Endothelial cell (in vitro differentiated cells): Measurements from ENCODE around the gene PIANP. TPM values are rescaled to one million over a fixed set of nuclear protein-coding genes. Genes with fewer than 3 reads are reported as not detected.
"Not testable (repeated sequence)": the region's sequence is repeated elsewhere in the genome, so short reads cannot be mapped to it uniquely, and the experiment has no call there.

Experiments used
- DNase-seq: peaks from one replicate; pipeline ENCODE4 v3.0.0; 2021; ENCODE audit warnings: low spot score
- H3K27ac Mint-ChIP-seq: one replicate; pipeline ENCODE4 v1.8.0; 2021; ENCODE audit warnings: mixed read lengths, inconsistent platforms; ENCODE audit not compliant: unreplicated experiment
- H3K27me3 Mint-ChIP-seq: one replicate; pipeline ENCODE4 v1.8.0; 2021; ENCODE audit warnings: mild to moderate bottlenecking, moderate library complexity, mixed read lengths, inconsistent platforms; ENCODE audit not compliant: unreplicated experiment
- H3K36me3 Mint-ChIP-seq: one replicate; pipeline ENCODE4 v1.8.0; 2021; ENCODE audit warnings: mild to moderate bottlenecking, low read depth, mixed read lengths, inconsistent platforms; ENCODE audit not compliant: unreplicated experiment
- H3K4me1 Mint-ChIP-seq: one replicate; pipeline ENCODE4 v1.8.0; 2021; ENCODE audit warnings: mild to moderate bottlenecking, mixed read lengths, inconsistent platforms; ENCODE audit not compliant: unreplicated experiment
- H3K4me3 Mint-ChIP-seq: one replicate; pipeline ENCODE4 v1.8.0; 2021; ENCODE audit warnings: mild to moderate bottlenecking, mixed read lengths, inconsistent platforms; ENCODE audit not compliant: unreplicated experiment
- H3K9me3 Mint-ChIP-seq: one replicate; pipeline ENCODE4 v1.8.0; 2021; ENCODE audit warnings: mixed read lengths, inconsistent platforms; ENCODE audit not compliant: unreplicated experiment
- CTCF ChIP-seq: fragments of 200-600 bp; sonication (generic); IDR thresholded peaks from one replicate; pipeline ENCODE4 v1.5.0; 2021; ENCODE audit warnings: antibody characterized with exemption; ENCODE audit not compliant: unreplicated experiment
- long read RNA-seq: library from polyadenylated mRNA; unstranded; transcript quantifications from one replicate; pipeline ENCODE4 v2.0.0, GENCODE V29; 2020; ENCODE audit not compliant: unreplicated experiment
- total RNA-seq: library from RNA; stranded (reverse); fragmentation: NEBNext Ultra II Directional; extraction: Animal tissue kit (Norgen Biotek cat#: 25700); gene quantifications from one replicate; pipeline ENCODE4 v1.2.1, GENCODE V29; 2021; ENCODE audit not compliant: unreplicated experiment

PIANP gene
- total RNA-seq, result 2.0 TPM
- long read RNA-seq, result 0 reads

DNA sequence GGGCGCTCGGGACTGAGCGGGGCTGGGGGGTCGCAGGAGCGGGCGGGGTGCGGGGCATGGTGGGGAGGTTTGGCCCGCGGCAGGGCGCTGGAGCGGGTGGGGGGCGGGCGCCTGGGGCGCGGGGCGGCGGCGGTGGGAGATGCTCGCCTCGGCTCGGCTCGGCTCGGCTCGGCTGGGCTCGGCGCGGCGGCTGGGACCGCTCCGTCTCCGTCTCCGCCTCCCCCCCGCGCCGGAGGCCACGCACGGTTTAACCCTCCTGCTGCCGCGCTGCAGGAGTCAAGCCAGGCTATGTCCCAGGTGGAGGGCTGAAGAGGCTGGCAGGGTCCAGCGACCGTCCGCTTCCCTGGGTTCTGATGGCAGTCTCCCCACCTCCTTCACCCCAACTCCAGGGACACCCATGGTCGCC lies at the start of gene PIANP:
PIANP (minus strand) TSS at position 170 of the 406 bp plus-strand sequence. CDS start 2,754 bp downstream, outside the sequence.
- Mint-ChIP-seq H3K4me1 (peaks cover 13% of the 10 kb centered on the region), H3K4me3 (peak within 1 kb of the TSS; percentile 85), H3K27me3 (peaks cover 26% of the 10 kb centered on the region), H3K36me3 (peaks cover 10% of the 10 kb centered on the region), H3K27ac (no peak within 1 kb of the TSS), H3K9me3 (no peaks in the 10 kb centered on the region)
- DNase-seq, result peak; percentile 57
- no peak for TF ChIP-seq CTCF

GRCh38 chr12:6748761-6749160 lies 48.1 kb upstream of the PIANP start:
- H3K4me1 Mint-ChIP-seq, result peaks cover 22% of the 10 kb centered on the region
- H3K4me3 Mint-ChIP-seq, result peak overlapping the region; percentile 59
- TF ChIP-seq CTCF, result no peak
- no peak for DNase-seq
- no peak overlapping the region for H3K27ac Mint-ChIP-seq
- H3K36me3 Mint-ChIP-seq, result peaks cover 43% of the 10 kb centered on the region
- no peaks in the 10 kb centered on the region for H3K9me3 Mint-ChIP-seq
- H3K27me3 Mint-ChIP-seq, result peaks cover 13% of the 10 kb centered on the region

DNA sequence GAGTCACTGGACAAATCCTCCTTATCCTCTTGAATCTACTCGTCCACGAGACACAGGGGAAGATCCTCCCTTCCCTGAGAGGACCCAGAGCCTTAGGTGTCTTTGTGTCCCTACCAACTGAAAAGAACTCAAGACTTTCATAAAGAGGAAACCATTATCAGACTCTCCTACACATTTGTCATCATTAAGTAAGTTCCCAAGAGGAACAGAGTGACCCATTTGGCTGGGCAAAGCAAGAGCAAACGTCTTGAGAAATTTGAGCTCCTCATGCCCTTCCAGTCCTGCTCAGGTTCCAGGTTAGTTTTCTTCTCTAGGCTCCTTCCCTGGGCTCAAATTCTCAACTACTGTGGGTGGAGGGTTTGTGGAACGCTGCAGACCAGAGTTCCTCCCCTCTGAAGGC lies 46.6 kb upstream of the PIANP start:
- Mint-ChIP-seq H3K9me3 (no peaks in the 10 kb centered on the region), H3K4me3 (peak overlapping the region; percentile 70), H3K27me3 (peaks cover 10% of the 10 kb centered on the region), H3K27ac (peak overlapping the region; percentile 48), H3K4me1 (peaks cover 24% of the 10 kb centered on the region), H3K36me3 (peaks cover 43% of the 10 kb centered on the region)
- TF ChIP-seq CTCF, result no peak
- no peak for DNase-seq

GRCh38 chr12:6745741-6746525 lies 45.3 kb upstream of the PIANP start:
- Mint-ChIP-seq H3K4me1 (peaks cover 24% of the 10 kb centered on the region), H3K27ac (peak overlapping the region; percentile 79), H3K36me3 (peaks cover 37% of the 10 kb centered on the region), H3K4me3 (no peak overlapping the region), H3K9me3 (no peaks in the 10 kb centered on the region), H3K27me3 (peaks cover 9% of the 10 kb centered on the region)
- no peak for DNase-seq
- TF ChIP-seq CTCF, result no peak

DNA sequence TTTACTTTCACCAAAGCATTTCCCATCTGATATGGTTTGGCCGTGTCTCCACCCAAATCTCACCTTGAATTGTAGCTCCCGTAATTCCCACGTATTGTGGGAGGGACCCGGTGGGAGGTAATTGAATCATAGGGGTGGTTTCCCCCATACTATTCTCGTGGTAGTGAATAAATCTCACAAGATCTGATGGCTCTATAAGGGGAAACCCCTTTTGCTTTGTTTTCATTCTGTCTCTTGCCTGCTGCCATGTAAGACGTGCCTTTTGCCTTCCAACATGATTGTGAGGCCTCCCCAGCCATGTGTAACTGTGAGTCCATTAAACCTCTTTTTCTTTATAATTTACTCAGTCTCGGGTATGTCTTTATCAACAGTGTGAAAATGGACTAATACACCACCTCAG lies 42.7 kb upstream of the PIANP start:
- peaks cover 26% of the 10 kb centered on the region for H3K36me3 Mint-ChIP-seq
- DNase-seq, H3K27ac Mint-ChIP-seq, H3K9me3 Mint-ChIP-seq, H3K27me3 Mint-ChIP-seq: not testable (repeated sequence)
- H3K4me1 Mint-ChIP-seq, result peaks cover 22% of the 10 kb centered on the region
- H3K4me3 Mint-ChIP-seq, result peak overlapping the region; percentile 33
